T-helper 22 cell (primary cell): ENCODE measurements around the gene ASTN2.
"Not testable (repeated sequence)": the region's sequence is repeated elsewhere in the genome, so short reads cannot be mapped to it uniquely, and the experiment has no call there.

Experiments used
- DNase-seq: peaks from one replicate; pipeline ENCODE4 v3.0.0-alpha.2; 2020; ENCODE audit warnings: low read depth

ASTN2 gene

DNA sequence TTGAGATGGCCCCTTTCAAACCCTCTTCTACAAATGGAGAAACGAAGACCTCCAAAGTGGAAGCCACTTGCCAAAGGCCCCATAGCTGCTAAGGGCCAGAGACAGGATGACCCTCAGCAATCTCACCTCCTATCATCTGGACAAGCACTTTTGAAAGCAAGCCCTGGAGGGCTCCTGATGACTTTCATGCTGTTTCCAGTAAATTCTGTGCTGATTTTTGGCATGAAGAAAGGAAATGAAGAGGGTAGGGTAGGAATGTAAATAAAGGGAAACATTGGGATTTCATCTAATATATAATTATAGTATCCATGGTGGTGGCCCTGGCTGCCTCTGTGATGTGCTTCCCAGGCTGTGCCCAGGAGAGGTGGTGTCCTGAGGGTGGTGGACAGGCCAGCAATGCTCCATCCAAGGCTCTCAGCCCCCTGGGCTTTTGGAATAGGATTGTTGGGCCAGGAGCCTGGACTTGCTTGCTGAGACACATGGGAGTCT, 935.8 kb downstream of the ASTN2 start:
- no peak for DNase-seq

DNA sequence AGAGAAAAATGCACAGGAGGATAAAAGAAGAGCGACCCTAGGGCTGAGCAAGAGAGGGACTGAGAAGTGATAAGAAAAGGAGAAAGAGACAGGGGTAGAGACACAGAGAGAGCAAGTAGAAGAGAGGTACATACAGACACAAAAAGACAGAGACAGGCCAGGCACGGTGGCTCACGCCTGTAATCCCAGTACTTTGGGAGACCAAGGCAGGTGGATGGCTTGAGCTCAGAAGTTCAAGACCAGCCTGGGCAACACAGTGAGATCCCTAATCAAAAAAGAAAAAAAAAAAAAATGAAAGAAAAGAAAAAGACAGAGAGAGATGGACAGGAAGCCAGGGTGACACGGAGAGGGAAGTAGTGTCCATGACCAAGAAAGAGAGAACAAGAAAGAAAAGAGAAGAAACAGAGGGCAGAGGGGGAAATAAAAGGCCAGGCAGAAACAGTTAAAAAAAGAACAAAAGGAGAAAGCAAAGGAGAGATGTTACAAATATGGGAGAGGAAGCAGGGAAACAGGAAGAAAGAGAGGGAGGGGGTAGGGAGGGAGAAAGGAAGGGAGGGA, 937.2 kb downstream of the ASTN2 start:
- no peak for DNase-seq

DNA sequence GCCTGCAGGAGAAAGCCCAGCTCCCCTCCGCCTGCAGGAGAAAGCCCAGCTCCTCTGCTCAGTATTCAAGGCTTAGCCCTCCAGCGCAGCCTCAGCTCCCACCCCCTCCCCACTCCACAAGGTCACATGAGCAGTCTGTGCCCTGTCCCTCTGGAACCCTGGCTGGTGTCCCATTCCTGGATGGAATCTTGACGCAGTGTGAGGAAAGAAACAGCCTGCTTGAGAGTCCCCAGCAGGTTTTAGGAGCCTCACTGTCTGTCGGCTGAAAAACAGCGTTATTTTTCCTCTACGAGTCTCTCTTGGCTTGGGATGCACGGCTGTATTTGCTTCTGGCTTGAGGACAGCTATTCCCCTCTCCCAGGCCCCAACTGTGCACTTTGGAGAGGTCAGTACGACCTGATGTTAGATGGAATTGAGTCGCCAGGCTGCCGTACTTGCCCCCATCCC, 937.9 kb downstream of the ASTN2 start:
- no peak for DNase-seq

DNA sequence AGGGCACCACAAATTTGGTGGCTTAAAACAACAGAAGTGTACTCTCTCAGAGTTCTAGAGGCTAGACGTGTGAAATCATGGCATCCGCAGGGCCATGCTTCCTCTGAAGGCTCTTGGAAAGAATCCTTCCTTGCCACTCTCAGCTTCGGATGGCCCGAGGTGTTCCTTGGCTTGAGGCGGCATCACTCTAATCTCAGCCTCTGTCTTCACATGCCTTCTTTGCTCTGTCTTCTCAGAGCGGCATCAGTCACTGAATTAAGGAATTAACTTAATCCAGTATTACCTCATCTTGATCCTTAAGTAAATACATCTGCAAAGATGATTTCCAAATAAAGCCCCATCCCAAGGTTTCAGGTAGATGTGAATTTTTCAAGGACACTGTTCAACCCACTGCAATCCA, 938.9 kb downstream of the ASTN2 start:
- no peak for DNase-seq

DNA sequence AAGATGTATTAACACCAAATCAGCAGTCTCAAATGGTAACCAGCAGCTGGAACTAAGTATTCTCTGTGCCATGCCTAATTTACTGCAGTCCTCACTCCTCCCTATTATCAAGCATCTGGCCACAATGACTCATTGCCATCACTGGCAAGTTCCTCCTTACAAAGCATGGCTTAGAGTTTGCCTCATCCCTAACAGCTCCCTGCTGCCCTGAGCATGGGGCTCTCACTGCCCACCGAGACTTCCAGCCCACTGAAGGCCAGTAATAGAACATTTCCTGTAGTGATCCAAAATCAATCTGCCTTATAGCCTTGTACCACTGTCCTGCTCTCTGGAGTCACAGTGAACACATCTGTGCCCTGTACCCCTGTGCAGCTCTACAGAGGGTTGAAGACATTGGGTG, 939.7 kb downstream of the ASTN2 start:
- no peak for DNase-seq

DNA sequence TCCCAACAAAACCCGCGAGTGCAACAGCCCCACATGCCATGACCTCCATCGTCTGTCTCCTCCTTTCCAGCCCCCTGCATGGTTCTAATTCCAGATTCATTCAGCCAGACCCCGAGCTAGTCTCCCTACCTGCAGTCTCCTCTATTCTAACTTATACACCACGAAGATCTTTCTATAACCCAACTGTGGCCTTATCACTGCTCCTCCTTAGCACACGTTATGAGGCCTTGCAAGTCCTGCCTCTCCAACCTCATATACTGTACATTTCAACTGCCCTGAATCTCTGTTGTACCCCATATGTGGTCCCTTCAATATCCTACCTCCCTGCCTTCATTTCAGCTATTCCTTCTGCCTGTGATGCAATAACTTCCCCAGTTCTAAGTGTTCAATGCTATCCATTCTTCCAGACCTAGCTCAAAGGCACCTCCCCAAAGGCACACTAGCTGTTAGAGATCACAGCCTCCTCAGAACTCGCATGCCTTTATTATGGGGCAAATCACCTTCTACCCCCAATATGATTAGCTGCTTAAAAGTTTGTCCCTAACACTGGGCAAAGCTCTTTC, 942.8 kb downstream of the ASTN2 start:
- no peak for DNase-seq

DNA sequence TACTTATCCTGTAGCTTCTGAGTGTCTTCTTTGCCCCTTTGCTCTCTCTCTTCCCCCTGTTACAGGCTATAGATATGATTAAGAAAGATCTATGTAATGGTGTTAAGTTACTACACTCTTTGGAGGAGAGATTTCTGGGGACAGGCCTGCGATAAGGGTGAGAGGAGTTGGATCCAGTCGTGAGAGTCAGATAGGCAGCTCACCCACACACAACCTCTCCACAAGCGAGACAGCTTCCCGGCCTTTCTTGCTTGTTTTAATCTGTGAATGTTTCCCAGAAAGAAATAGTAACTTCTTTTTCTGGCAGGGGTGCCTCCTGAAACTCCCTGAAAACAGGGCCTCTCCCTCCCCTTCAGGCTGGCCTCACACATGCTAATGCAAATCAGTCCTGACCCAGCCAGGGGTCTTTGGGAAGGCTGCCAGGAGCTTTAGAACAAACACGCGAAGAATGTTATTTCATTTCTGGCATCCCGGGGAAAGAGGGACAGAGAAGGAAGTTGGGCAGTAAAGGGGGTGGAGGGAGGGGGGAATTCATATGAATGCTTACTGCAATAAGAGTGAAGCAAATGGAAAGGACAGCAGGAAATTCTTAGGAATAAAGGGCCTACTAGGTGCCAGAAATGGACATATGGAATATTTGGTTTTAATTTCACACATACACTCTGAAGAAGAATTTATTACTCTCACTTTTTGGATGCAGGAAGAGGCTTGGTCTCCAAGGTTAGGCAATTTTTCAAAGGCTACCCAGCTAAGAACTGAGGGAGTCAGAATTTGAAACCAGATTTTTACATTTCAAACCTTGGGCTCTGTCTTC, 943.6 kb downstream of the ASTN2 start:
- no peak for DNase-seq

DNA sequence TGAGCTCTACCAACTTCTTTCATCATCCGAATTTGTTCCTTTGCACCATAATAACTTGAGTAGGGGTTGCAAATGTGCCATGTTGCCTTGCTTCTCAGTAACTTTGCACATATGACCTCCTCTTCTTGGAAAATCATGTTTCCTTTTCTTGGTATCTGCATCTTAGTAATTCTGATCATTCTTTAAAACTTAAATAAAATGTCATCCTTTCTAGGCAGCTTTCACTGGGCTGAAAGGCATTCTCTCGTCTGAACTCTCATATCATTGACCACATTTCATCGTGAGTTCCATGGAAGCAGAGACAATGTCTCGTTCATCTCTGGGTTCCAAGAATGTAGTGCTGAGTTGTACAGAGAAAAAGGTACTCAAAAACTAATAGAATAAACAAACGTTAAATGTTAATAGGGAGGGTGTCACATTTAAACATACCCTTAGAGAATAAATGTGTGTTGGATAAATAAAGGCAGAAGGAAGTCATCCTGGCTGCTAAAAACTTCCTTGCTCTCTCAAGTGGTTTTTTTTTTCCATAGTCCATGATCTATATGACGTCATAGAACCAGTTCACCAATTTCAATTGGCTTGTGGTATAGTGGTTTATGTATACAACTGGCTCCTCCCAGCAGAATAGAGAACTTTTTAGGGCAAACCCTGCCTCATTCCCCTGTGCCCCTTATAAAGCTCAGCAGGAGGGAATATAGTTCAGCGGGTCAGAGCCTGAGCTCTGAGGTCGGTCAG, 945.9 kb downstream of the ASTN2 start:
- no peak for DNase-seq

DNA sequence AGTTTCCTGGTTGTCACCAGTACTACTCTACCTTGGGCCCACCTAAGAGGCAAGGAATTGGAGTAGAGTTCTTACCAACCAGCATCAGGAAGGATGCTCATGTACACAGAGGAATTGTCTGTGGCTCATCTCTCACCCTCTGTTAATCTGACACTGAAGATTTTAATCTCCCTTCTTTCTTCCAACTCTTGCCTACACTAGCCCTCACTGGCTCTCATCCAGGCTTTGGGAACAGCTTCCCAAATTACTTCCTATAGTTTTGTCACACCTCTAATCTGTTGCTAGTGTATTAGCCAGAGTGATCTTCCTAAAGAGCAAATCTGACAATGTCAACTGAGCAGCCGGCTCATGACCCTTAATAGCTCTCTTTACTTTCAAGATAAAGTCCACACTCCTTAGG, 946.5 kb downstream of the ASTN2 start:
- DNase-seq, result no peak

DNA sequence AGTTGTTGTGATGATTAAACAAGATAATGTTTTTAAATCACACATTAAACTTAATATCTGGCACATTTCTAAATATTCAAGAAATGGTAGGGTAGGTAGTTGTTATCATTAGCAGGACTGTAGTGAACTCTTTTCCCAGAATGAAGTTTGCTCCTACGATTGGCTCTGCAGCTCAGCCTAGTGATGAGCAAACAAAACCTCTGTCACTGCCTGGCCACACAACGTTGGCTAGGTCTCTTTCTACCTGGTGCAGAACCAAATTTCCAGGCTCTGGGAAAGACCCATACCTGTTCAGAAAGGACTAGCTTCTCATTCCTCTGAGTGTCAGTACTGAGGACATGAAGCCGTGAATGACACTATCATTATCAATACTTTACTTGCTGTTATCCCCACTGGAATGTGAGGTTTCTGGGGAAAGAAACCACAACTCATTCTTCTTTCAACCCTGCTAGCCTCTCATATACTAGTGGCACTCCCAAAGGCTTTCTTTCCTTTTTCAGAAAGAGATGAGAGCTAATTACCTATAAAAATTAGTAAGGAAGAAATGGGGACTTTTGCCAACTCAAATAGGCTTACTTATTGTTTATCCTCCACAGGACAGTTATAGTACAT, 947.0 kb downstream of the ASTN2 start:
- DNase-seq, result no peak

DNA sequence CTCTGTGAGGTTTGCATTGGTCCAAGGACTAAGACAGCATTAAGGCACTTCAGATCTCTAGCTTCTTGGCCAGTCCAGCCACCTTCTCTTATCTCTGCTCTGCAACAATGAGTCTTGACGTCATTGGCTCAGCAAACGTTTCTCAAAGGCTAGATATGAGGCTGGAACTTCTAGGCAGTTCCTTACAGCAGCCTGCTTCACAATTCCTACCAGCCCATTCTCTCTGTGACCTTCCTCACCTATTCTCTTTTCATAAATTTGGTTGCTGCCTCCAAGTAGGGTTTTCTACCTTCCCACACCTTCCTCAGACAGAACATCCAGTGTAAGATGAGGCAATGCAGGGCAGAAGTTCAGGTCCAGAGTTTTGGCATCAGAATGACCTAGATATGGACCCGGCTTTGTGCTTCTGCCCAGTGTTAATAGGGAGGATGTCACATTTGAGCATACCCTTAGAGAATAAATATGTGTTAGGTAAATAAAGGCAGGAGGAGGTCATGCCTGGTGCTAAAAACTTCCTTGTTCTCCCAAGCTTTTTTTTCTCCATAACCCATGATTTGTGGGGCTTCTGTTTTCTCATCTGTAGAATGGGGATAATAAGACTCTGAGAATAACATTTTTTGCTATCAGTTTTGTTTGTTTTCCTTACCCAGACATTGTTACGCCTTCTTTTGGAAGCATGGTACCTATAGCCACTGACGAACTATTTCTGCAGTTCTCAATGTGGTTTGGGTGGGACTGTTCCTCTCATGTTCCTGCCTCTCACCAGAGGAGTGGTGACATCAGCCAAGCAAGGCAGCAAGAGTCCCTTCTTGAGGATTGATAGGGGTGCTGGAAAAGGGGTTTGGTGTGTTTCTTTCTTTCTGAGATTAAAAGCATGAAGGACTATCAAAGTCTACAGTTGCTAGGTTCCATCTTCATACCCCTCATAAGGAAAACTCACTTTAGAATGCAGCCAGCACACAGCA, 948.3 kb downstream of the ASTN2 start:
- no peak for DNase-seq

DNA sequence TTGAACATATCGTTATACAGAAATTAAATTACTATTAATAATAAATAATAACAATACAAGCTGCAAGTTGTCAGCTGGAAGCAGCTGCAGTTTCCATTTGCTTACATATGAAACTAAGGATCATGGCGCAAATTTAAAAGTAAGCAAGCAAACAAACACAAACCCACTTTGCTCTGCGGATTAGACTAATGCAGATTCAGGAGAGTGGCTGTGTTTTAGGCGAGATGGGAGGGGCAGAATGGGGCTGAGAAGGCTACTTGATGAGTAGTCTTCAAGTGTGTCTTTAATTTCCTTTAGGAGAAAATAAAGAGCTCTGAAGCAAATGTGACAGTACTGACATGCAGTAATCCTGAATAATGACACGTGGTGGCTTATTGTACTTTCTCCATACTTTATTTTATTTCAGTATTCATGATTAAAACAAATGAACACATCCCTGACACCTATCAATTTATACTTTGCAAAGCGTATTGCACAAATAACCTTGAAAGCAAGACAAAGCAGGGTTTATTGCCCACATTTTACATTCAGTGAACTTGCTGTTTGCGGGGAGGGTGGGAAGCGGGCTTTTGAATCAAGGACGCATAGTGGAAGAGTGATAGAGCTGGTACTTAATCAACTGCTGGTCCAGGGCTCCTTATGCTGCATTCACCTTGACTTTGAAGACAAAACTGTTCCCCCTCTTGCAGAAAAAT, 949.1 kb downstream of the ASTN2 start:
- no peak for DNase-seq

DNA sequence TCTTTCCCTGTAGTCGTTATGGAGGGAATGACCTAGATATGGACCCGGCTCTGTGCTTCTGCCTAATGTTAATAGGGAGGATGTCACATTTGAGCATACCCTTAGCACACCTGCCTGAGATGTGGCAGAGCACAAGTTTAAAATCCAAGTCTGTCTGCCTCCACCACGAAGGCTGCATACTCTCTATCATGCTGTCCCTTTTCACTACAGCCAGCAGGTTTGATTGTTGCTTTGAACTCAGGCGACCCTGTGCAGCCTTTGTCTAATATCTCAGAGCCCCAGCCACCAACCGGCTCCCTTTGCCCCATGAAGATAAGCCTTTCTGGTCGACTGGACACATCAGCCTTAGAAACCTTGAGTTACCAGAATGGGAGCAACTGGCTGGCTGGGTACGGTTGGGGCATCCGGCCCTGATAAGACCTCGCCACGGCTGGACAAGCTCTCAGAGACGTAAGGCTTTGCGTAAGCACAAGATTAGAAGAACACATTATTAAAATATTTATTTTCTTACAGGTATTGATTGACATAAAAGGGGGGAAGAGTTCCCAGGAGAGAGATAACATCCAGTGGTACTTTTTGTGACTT, 949.8 kb downstream of the ASTN2 start:
- no peak for DNase-seq

DNA sequence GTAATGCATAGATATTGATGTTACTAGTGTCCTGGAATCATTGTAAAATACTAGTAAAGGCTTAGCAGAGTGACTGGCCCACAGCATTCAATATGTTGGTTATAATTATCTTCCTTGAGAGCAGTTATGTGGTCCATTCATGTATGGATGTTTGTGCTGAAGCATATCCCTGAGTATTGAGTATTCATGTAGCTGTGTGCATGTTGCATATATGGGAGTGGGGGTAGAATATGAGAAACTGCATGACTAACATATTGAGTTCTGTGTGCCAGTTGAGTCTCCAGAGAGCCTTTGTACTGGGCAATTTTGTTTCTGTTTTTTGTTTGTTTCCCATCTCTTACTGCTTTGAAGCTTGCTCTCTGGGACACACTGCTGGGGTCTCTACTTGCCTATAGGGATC, 950.4 kb downstream of the ASTN2 start:
- no peak for DNase-seq

DNA sequence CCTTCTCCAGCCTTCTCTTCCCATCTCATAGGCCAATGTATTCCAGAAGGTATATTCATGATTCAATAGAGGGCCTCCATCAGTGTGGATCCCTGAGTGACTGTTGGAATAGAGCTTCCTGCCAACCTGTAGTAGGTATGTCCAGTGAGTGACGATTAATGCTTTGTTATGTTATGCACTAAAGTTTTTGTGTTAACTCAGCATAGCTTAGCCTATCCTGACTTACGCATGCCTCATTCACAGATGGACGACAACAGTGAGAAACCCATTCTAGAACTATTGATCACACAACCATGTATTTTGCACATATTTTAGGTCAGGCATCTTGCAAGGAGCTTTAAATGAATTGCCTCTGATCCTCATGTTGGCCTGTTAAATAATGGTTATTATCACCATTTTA, 953.2 kb downstream of the ASTN2 start:
- no peak for DNase-seq

DNA sequence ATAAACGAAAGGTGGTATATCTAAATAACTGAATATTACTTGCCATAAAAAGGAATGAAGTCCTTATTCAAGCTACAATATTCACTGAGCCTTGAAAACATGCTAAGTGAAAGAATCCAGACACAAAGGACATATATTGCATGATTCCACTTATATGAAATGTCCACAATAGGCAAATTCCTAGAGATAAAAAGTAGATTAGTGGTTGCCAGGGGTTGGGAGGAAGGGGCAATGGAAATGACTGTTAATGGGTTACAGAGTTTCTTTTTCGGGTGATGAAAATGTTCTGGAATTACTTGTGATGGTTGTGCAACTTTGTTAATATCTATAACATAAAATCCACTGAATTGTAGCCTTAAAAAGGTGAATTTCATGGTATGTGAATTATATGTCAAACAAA, 954.8 kb downstream of the ASTN2 start:
- no peak for DNase-seq

DNA sequence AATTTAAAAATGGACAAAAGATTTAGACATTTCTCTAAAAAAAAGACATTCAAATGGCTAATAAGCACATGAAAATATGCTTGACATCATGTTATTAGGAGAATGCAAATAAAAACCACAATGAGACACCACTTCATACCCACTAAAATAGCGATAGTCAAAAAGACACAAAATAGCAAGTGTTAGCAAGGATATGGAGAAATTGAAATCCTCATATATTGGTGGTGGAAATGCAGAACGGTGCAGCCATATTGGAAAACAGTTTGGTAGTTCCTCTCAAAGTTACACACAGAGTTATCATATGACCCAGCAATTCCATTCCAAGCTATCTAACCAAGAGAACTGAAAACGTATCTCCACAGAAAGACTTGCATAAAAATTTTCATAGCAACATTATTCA, 955.3 kb downstream of the ASTN2 start:
- DNase-seq, result no peak

DNA sequence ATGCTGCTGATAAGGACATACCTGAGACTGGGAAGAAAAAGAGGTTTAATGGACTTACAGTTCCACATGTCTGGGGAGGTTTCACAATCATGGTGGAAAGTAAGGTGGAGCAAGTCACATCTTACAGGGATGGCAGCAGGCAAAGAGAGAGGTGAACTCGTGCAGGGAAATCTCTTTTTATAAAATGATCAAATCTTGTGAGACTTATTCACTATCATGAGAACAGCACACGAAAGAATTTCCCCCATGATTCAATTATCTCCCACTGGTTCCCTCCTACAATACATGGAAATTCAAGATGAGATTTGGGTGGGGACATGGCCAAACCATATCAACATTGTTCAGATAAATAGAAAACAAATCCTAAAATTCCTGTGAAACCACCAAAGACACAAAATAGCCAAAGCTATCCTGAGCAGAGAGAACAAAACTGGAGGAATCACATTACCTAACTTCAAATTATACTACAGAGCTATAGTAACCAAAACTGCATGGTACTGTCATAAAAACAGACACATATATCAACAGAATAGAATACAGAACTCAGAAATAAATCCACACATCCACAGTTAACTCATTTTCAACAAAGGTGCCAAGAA, 958.3 kb downstream of the ASTN2 start:
- DNase-seq, result no peak

DNA sequence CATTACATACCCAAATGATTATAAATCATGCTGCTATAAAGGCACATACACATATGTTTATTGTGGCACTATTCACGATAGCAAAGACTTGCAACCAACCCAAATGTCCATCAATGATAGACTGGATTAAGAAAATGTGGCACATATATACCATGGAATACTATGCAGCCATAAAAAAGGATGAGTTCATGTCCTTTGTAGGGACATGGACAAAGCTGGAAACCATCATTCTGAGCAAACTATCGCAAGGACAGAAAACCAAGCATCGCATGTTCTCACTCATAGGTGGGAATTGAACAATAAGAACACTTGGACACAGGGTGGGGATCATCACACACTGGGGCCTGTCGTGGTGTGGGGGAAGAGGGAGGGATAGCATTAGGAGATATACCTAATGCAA, 960.3 kb downstream of the ASTN2 start:
- DNase-seq, result not testable (repeated sequence)

DNA sequence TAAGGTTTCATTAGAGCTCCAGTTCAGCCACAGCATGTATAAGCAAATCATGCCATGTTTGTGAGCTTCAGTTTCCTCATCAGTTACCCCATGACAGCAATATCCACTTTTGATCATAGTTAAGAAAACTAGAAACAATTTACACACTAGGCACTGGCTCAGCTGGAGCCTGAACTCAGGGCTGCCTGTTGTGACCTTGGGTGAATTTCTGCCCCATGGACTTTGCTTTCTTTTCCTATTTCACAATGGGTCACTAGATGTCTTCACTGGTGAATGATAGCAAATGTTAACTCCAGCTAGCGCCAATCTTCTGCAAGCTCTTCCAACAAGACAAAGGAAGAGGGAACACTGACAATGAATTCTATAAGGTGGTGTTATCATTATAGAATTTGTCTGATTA, 961.1 kb downstream of the ASTN2 start:
- DNase-seq, result no peak
